NCI-H187 treated with DMSO at 0.1 percent for 48 hours (cell line): ENCODE measurements around the gene CADPS.

Experiments used
- DNase-seq: peaks from one replicate; lab custom pipeline; 2025; lab: John Stamatoyannopoulos, UW

Gene CADPS

GRCh38 chr3:62557983-62558382 is 317.2 kb downstream of the CADPS start:
- no peak for DNase-seq

- DNase-seq = no peak
Observed at GRCh38 chr3:62557450-62557849, 317.8 kb downstream of the CADPS start.

GRCh38 chr3:62556121-62556815 is 318.9 kb downstream of the CADPS start:
- DNase-seq = no peak

GRCh38 chr3:62554264-62554799 is 320.9 kb downstream of the CADPS start:
- DNase-seq = no peak

GRCh38 chr3:62553811-62554210 is 321.4 kb downstream of the CADPS start:
- no peak for DNase-seq

- no peak for DNase-seq
Observed at GRCh38 chr3:62551556-62551955, 323.7 kb downstream of the CADPS start.

- DNase-seq = no peak
Observed at GRCh38 chr3:62550439-62550838, 324.8 kb downstream of the CADPS start.

- no peak for DNase-seq
Observed at GRCh38 chr3:62548528-62549205, 326.5 kb downstream of the CADPS start.

GRCh38 chr3:62546266-62546665 is 328.9 kb downstream of the CADPS start:
- DNase-seq = no peak

GRCh38 chr3:62542185-62542584 is 333.0 kb downstream of the CADPS start:
- DNase-seq = no peak

GRCh38 chr3:62539762-62540161 is 335.5 kb downstream of the CADPS start:
- no peak for DNase-seq

GRCh38 chr3:62538691-62539356 is 336.4 kb downstream of the CADPS start:
- no peak for DNase-seq

GRCh38 chr3:62534326-62534725 is 340.9 kb downstream of the CADPS start:
- no peak for DNase-seq

GRCh38 chr3:62532796-62533195 is 342.4 kb downstream of the CADPS start:
- no peak for DNase-seq

- DNase-seq = no peak
Observed at GRCh38 chr3:62531981-62532380, 343.2 kb downstream of the CADPS start.

GRCh38 chr3:62531493-62531892 is 343.7 kb downstream of the CADPS start:
- DNase-seq = no peak

GRCh38 chr3:62529230-62529629 is 346.0 kb downstream of the CADPS start:
- DNase-seq = no peak

GRCh38 chr3:62527474-62527873 is 347.7 kb downstream of the CADPS start:
- no peak for DNase-seq

GRCh38 chr3:62525281-62525680 is 349.9 kb downstream of the CADPS start:
- DNase-seq = no peak

GRCh38 chr3:62523672-62524071 is 351.5 kb downstream of the CADPS start:
- DNase-seq = no peak

- DNase-seq = no peak
Observed at GRCh38 chr3:62521464-62522105, 353.6 kb downstream of the CADPS start.

GRCh38 chr3:62503516-62503915 is 371.7 kb downstream of the CADPS start:
- DNase-seq = no peak
